SK-N-MC (cell line): ENCODE results near the gene AGTPBP1.

Experiments used
- EZH2 ChIP-seq: fragments of 200-600 bp; sonication (generic); IDR thresholded peaks from one replicate; pipeline ENCODE4 v1.6.1; 2017; ENCODE audit warnings: antibody characterized with exemption
- FOXP2 ChIP-seq: optimal IDR thresholded peaks from 2 replicates; pipeline ENCODE3; 2011; ENCODE audit warnings: mild to moderate bottlenecking, moderate library complexity; ENCODE audit not compliant: insufficient read depth; ENCODE audit errors: extremely low read length, control extremely low read depth
- POLR2AphosphoS5 ChIP-seq: IDR thresholded peaks from 2 replicates; pipeline ENCODE4 v1.6.1; 2012; ENCODE audit warnings: mild to moderate bottlenecking, low read depth, low read length, borderline replicate concordance

GRCh38 chr9:85723215-85723614, 18.5 kb downstream of the AGTPBP1 start:
- TF ChIP-seq POLR2AphosphoS5 = no peak
- TF ChIP-seq EZH2 = no peak
- TF ChIP-seq FOXP2 = no peak
